CD4-positive, alpha-beta T cell treated with Interleukin-2 at 100 ng/mL for 4 hours (primary cell): ENCODE data around the gene CPXM1.

Source experiments
- DNase-seq: peaks from one replicate; pipeline ENCODE4 v3.0.0-alpha.2; 2020; ENCODE audit warnings: low spot score

Gene CPXM1

GRCh38 chr20:2763186-2763585, 37.2 kb downstream of the CPXM1 start:
- DNase-seq, result no peak

DNA sequence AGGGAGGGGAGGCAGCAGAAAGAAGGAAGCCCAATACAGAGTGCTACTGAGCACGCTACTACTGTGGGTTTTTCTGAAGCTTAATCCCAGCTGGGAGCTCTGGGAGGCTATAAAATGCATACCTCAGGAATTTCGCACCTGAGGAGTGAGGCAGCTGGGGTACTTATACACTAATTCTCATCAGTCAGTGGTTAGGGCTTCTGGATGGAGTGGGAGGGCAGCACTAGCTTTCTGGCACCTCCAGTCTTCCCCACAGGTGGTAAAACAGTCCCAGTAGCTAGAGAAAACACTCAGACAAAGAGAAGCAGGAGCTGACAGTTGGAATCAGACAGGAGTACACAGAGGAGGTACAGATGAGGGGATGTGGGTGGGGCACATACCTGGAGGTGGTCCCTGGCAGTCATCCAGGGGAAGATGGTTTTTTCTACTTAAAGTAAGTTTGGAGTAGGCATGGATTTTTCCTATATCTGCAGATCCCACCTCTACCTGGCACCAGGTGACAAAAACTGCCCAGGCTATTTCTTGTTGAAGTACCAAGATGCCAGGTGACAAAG, 37.8 kb downstream of the CPXM1 start:
- DNase-seq, result no peak

GRCh38 chr20:2761885-2762284, 38.5 kb downstream of the CPXM1 start:
- DNase-seq, result no peak

DNA sequence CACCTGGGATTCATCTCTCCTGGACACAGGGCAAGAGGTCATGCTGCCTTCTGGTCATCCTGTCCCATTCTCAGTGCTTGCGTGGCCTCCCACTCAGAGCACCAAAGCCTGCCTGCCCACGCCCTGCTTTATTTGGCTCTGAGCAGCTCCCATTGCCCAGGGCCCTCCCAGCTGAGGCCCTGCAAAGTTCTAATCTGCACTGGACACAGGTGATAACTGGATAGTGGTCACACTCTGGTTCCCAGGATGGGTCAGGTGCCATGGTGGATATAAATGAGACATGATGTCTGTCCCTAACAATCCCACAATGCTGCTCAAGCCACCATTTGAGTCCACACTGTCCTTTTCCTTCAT, 39.5 kb downstream of the CPXM1 start:
- DNase-seq, result no peak

GRCh38 chr20:2760297-2760951, 40.0 kb downstream of the CPXM1 start:
- DNase-seq, result no peak

DNA sequence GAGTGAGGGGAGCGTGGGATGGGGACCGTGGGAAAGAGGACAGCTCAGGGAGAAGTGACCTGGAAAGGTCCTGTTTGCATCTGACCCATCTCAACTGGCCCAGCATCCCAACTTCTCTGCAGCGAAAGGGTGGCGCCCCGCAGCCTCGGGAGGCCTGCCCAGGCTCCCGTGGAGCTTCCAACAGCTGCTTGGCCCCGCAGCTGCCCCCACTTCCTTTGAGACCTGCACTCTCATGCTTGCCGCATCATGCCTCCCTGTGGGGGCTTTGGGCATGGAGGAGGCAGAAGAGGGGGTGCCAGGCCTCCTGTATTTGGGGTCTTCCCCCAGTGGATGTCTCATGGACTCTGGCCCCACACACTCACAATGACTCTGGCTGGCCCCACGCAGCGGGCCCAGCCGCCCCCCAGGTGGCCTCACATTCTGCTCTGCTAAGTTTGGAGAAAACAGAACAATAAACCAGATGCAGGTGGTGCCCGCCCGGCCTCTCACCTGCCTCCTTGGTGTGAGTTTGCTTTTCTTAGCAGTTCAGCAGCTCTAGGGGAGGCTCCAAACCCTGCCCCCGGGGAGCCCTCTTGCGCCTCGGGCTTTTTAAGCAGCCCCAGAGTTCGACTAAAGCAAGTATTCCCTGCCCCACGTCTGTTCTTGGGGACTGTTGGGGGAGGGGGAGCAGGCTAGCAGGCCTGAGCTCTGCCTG, 40.7 kb downstream of the CPXM1 start:
- DNase-seq, result no peak

- DNase-seq, result no peak
Measured at GRCh38 chr20:2759143-2759542, 41.3 kb downstream of the CPXM1 start.

GRCh38 chr20:2757969-2758368, 42.5 kb downstream of the CPXM1 start:
- no peak for DNase-seq

- no peak for DNase-seq
Measured at GRCh38 chr20:2757001-2757400, 43.4 kb downstream of the CPXM1 start.

DNA sequence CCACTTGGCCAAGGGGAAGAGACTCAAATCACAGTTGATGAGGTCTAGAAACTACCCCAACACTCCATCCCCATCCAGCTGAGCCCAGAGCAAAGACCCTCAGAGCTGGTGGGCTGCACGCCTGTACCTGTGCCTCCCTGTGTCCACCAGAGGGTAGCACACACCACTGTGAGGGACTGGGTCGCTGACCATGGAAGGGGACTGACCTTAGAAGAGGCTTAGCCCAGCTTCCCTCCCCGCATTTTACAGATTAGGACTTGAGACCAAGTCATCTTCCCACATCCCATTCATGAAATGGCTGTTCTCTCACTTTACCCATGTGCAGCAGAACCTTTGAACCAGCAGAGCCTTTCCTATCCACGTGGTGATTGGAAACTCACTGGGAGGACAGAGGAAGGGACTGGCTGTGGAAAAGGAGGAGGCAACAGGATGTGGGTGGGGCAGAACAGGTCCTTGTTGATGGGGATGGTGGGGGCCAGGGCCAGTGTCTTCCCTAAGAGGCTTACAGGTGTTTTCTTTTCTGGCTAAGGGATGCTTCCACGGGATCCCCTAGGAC, 44.3 kb downstream of the CPXM1 start:
- no peak for DNase-seq

GRCh38 chr20:2755451-2756055, 44.9 kb downstream of the CPXM1 start:
- DNase-seq, result no peak

DNA sequence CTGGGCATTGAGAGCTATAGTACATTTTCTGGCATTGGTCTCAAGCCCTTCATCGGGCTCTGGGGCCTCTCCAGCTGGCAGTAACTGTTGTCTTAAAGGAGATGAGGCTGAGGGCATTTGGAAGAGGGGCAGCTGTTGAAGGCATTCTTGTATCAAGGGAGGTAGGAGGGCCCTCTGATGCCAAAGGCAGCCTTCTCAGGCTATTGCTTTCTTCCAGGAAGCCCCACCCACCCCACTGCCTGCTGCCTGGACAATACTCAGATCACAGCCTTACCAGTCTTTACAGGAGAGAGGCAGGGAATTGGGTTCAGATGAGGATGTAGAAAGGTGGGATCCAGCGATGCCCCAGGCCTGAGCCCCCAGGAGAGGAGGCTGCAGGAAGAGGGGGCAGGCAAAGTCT, 46.0 kb downstream of the CPXM1 start:
- no peak for DNase-seq

- DNase-seq, result no peak
Measured at GRCh38 chr20:2753461-2754040, 46.9 kb downstream of the CPXM1 start.

DNA sequence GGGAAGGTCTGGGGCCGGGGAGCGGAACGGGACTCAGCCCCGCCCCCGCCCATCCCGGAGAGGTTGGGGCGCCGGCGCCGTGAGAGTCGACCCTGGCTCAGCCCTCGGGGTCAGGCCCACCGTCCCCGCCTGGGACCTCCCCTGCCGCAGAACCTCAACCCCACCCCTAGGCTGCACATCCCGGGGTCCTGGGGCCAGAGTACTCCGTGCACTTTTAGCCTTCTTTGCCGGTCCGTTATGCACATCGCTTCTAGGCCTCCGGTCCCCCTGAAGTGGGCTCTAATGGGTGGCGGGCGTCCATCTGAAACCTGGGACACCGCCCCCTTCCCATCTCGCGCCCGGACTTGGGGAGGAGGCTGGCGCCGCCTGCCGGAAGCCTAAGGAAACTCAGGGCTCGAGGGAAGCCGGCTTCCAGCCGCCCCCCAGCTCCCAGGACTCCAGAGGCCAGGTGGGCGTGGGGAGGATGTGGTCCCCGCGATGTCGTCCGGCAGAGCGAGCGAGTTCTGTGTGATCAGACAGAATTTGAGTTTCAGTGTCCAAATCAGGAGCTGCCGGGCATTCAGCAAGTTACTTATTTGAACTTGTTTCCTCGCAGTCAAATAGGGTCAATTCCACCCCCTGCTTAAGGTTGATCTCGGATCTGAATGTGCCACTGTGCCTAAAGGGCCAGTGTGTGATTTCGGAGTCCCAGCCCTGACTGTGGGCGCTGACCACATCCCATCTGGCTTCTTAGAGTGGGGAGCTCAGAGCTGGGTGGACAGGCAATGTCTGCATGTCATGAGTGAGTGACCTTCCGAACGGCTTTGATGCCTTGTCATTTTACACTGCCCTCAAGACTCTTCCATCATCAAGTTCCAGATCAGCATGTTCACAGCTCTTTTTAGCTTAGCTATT, 47.6 kb downstream of the CPXM1 start:
- peak; percentile 40 for DNase-seq

DNA sequence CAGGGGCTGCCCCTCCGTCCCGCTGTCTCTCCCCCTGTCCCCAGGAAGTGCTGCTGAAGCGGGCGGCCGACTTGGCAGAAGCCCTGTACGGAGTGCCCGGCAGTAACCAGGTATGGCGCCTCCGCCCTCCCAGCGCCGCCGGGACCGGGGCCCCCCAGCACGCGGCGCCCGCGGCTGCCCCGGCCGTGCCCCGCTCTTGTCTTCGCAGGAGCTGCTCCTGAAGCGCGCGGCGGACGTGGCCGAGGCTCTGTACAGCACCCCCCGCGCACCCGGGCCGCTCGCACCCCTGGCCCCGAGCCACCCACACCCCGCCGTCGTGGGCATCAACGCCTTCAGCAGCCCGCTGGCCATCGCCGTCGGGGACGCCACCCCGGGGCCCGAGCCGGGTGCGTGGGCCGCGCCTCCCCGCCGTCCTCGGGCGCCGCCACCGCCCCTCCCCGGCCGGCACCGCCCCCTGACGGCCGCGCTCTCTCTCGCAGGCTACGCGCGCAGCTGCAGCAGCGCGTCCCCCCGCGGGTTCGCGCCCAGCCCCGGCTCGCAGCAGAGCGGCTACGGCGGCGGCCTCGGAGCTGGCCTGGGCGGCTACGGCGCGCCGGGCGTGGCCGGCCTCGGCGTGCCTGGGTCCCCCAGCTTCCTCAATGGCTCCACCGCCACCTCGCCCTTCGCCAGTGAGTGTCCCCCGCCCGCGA, 48.4 kb downstream of the CPXM1 start:
- DNase-seq, result peak; percentile 56

GRCh38 chr20:2751347-2751877, 49.0 kb downstream of the CPXM1 start:
- no peak for DNase-seq

DNA sequence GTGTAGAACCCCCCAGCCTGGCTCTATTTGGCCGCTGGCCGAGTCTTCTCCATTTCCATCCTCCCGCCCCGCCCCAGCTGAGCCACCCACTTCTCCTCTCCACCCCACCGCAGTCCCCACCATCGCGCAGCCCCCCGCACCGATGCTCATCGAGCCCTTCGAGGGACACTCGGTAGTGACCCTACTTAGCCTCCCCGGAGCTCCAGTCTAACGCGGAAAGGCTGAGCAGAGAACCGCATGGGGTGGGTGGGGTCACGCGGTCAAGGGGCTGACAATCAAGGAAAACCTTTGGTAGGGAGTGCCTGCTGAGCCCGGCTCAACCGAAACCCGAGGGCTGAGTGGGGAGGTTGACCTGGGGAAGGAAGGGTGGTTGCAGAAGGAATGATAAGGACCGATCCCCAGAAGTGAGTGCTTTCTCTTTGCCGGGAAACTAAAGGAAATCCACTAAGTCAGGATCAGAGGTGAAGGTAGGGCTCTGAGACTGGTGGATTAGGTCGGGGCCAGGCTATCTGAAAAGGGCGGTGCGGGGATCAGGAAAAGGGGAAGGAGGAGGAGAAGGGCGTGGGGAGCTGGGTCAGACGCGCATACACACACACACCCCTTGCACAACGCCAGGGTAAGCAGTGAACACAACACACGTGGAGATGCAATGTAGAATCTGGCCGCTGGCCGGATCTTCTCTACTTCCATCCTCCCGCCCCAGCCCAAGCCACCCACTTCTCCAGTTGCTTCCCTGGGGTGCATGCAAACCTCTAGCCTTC, 49.8 kb downstream of the CPXM1 start:
- DNase-seq, result no peak

DNA sequence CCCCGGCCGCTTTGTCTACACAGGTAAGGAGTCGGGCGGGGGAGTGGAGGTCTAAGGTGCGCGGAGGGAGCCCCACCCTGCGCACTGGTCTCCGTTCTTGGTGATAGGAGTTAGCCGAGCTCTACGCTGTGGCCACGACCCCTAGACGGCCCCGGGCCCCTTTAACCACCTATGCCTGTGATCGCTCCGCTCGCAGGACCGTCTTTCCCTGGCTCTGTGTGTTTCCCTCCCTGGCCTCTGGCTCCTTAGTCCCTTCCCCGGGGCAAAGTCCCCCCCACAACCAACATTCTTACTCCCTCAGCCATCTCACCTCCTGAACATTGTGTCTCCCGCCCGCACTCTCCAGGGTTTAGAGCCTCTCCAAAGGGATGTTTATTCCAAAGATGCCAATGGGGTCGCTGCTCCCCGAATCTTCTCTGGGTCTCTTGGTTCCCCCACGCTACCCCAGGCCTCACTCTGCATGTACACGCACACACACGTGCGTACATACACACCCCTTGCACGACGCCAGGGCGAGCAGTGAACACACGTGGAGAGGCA, 50.4 kb downstream of the CPXM1 start:
- no peak for DNase-seq

- no peak for DNase-seq
Measured at GRCh38 chr20:2749343-2749950, 51.0 kb downstream of the CPXM1 start.
